OCI-LY7 (cell line): Measurements from ENCODE around the gene TBC1D24. TPM values are rescaled to one million over a fixed set of nuclear protein-coding genes. Genes with fewer than 3 reads are reported as not detected.

ENCODE experiments used
- BruUV-seq: library from RNA; stranded (reverse); fragments of 400-500 nt; replicated peaks from 2 replicates; lab custom pipeline; 2021; lab: Mats Ljungman, UMichigan
- CTCF ChIA-PET: fragments of 300-600 bp; sonication (Branson Sonifier 250); formaldehyde crosslinking; loops from one replicate; lab custom pipeline; 2022; ENCODE audit warnings: antibody characterized with exemption; ENCODE audit not compliant: unreplicated experiment; lab: Charles Lee
- POLR2A ChIA-PET: fragments of 300-600 bp; sonication (Branson Sonifier 250); formaldehyde crosslinking; loops from one replicate; lab custom pipeline; 2022; ENCODE audit warnings: antibody characterized with exemption; lab: Charles Lee
- DNase-seq: peaks from one replicate; pipeline ENCODE4 v3.0.0-alpha.2; 2015; ENCODE audit warnings: low spot score
- H2AFZ ChIP-seq: fragments of 200-600 bp; sonication (generic), shearing (Covaris generic); 2 replicates; pipeline ENCODE4 v1.6.1; 2014; ENCODE audit warnings: mild to moderate bottlenecking, antibody characterized with exemption, low read length, moderate library complexity
- H3K27ac ChIP-seq: fragments of 200-600 bp; sonication (generic); 2 replicates; pipeline ENCODE4 v1.5.1; 2014; ENCODE audit warnings: mixed run types, low read depth, mild to moderate bottlenecking, moderate library complexity, low read length, inconsistent platforms; ENCODE audit not compliant: poor library complexity, severe bottlenecking
- H3K36me3 ChIP-seq: fragments of 200-600 bp; sonication (generic); 2 replicates; pipeline ENCODE4 v1.6.1; 2014; ENCODE audit warnings: mild to moderate bottlenecking, antibody characterized with exemption, low read length, moderate library complexity, mixed read lengths; ENCODE audit not compliant: insufficient read depth
- H3K4me1 ChIP-seq: fragments of 200-600 bp; sonication (generic); 2 replicates; pipeline ENCODE4 v1.5.1; 2014; ENCODE audit warnings: mild to moderate bottlenecking, low read length; ENCODE audit not compliant: insufficient read depth, poor library complexity, severe bottlenecking
- H3K4me2 ChIP-seq: fragments of 200-600 bp; sonication (generic); 2 replicates; pipeline ENCODE4 v1.6.1; 2014; ENCODE audit warnings: mild to moderate bottlenecking, low read length
- H3K4me3 ChIP-seq: fragments of 200-600 bp; sonication (generic); 2 replicates; pipeline ENCODE4 v1.5.1; 2014; ENCODE audit warnings: mild to moderate bottlenecking, low read depth, low read length; ENCODE audit not compliant: poor library complexity, severe bottlenecking
- H3K79me2 ChIP-seq: fragments of 200-600 bp; sonication (generic); 2 replicates; pipeline ENCODE4 v1.6.1; 2016; ENCODE audit warnings: low read depth, mild to moderate bottlenecking, low read length, moderate library complexity, mixed read lengths; ENCODE audit not compliant: insufficient read depth
- H3K9me2 ChIP-seq: fragments of 200-600 bp; sonication (generic); 2 replicates; pipeline ENCODE4 v1.6.1; 2016; ENCODE audit warnings: mild to moderate bottlenecking, low read length, mixed read lengths; ENCODE audit not compliant: insufficient read depth
- H3K9me3 ChIP-seq: fragments of 200-600 bp; sonication (generic); 2 replicates; pipeline ENCODE4 v1.6.1; 2014; ENCODE audit warnings: mild to moderate bottlenecking, mixed run types, low read length, mixed read lengths
- H4K20me1 ChIP-seq: fragments of 200-600 bp; sonication (generic); 2 replicates; pipeline ENCODE4 v1.6.1; 2014; ENCODE audit warnings: mild to moderate bottlenecking, antibody characterized with exemption, low read length, moderate library complexity, mixed read lengths; ENCODE audit not compliant: insufficient read depth
- EZH2phosphoT487 ChIP-seq: fragments of 200-600 bp; sonication (generic); IDR thresholded peaks from 2 replicates; pipeline ENCODE4 v1.6.1; 2018; ENCODE audit warnings: low read depth, borderline replicate concordance, mild to moderate bottlenecking, mixed run types, antibody characterized with exemption, low read length, moderate library complexity, mixed read lengths
- intact Hi-C: fragments of 100-400 bp; cut with micrococcal nuclease; formaldehyde crosslinking; loops from one replicate; pipeline ENCODE4 v1.10.0; 2022; ENCODE audit not compliant: unreplicated experiment
- total RNA-seq, 2 experiments: library from RNA; depleted of rRNA in 1 of 2; stranded (reverse); fragments of >200 nt in 1 of 2; shearing (Covaris generic) in 1 of 2; gene quantifications; 2 replicates each; pipeline ENCODE4 v1.2.3, GENCODE V29; 2014 to 2022
- TF ChIP-seq, protein P1 (sequence below): fragments of 200-600 bp; sonication (generic); conservative IDR thresholded peaks from 2 replicates; pipeline ENCODE4 v1.5.1; 2014; ENCODE audit warnings: mild to moderate bottlenecking, antibody characterized with exemption, low read length, moderate library complexity, mixed read lengths

Gene TBC1D24
- total RNA-seq, 2 experiments from 2014 or later = 23.4 to 34.7 TPM

GRCh38 chr16:2472885-2473445, 2.0 kb upstream of the TBC1D24 start:
- no peaks in the 10 kb centered on the region for H3K9me2 ChIP-seq
- H3K4me2 ChIP-seq = peak overlapping the region; percentile 91
- peaks cover 7% of the 10 kb centered on the region; the same call in 1 of the 2 replicates for H3K36me3 ChIP-seq
- no peak for DNase-seq
- intact Hi-C loops = no loop called here
- H3K4me3 ChIP-seq = peak overlapping the region; percentile 92
- CTCF ChIA-PET = no interaction called here
- H3K79me2 ChIP-seq = peaks cover 13% of the 10 kb centered on the region; the same call in 1 of the 2 replicates
- no peak overlapping the region for H2AFZ ChIP-seq
- POLR2A ChIA-PET = no interaction called here
- BruUV-seq = no TSS peak
- peaks cover 9% of the 10 kb centered on the region; the same call in 1 of the 2 replicates for H4K20me1 ChIP-seq
- no peak for TF ChIP-seq EZH2phosphoT487
- TF ChIP-seq, protein P1, sequence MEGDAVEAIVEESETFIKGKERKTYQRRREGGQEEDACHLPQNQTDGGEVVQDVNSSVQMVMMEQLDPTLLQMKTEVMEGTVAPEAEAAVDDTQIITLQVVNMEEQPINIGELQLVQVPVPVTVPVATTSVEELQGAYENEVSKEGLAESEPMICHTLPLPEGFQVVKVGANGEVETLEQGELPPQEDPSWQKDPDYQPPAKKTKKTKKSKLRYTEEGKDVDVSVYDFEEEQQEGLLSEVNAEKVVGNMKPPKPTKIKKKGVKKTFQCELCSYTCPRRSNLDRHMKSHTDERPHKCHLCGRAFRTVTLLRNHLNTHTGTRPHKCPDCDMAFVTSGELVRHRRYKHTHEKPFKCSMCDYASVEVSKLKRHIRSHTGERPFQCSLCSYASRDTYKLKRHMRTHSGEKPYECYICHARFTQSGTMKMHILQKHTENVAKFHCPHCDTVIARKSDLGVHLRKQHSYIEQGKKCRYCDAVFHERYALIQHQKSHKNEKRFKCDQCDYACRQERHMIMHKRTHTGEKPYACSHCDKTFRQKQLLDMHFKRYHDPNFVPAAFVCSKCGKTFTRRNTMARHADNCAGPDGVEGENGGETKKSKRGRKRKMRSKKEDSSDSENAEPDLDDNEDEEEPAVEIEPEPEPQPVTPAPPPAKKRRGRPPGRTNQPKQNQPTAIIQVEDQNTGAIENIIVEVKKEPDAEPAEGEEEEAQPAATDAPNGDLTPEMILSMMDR = no peak
- H3K27ac ChIP-seq = peak overlapping the region; percentile 60
- no peaks in the 10 kb centered on the region for H3K9me3 ChIP-seq
- peaks cover 69% of the 10 kb centered on the region for H3K4me1 ChIP-seq

GRCh38 chr16:2473446-2473926, 1.4 kb upstream of the TBC1D24 start:
- Histone ChIP-seq H3K79me2 (peaks cover 17% of the 10 kb centered on the region; the same call in 1 of the 2 replicates), H3K36me3 (peaks cover 7% of the 10 kb centered on the region; the same call in 1 of the 2 replicates), H3K9me2 (no peaks in the 10 kb centered on the region), H3K4me1 (peaks cover 64% of the 10 kb centered on the region), H4K20me1 (peaks cover 9% of the 10 kb centered on the region; the same call in 1 of the 2 replicates), H2AFZ (no peak overlapping the region), H3K4me3 (peak overlapping the region; percentile 92), H3K4me2 (peak overlapping the region; percentile 91), H3K9me3 (no peaks in the 10 kb centered on the region), H3K27ac (peak overlapping the region; percentile 60)
- intact Hi-C loops = no loop called here
- TF ChIP-seq, protein P1 = no peak
- no peak for TF ChIP-seq EZH2phosphoT487
- DNase-seq = peak; percentile 59
- BruUV-seq = no TSS peak
- CTCF ChIA-PET = no interaction called here
- POLR2A ChIA-PET = no interaction called here
